Measurements from ENCODE around the gene AKAP4. TPM values are rescaled to one million over a fixed set of nuclear protein-coding genes. Genes with fewer than 3 reads are reported as not detected.

AKAP4 gene
- not detected in 2 replicates for total RNA-seq (2014; rRNA removed; shearing (Covaris generic))

DNA sequence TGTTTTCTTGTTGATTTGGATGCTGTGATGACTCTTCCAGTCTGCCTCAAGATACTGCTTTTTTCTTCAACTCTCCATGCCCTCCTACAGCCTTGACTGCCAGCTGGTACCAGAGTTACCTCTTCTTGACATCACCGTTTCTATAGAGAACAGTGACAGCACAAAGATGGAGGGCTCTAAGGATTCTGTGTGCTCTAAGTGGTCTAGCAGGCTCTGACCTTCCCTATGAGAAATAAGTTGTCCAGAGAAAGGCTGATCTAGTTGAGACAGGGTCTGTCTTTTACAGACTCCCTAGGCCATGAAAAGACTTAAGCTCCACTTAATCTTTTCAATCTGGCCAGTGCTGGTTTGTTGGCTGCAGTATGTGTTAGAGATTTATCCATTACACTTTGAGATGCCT is at the start of gene AKAP4:
TSS of gene AKAP4 (minus strand) at position 101 of the 400 bp plus-strand sequence. CDS start 118 bp downstream, outside the sequence.
- DNase-seq (ENCODE audit: low read depth): no peak

DNA sequence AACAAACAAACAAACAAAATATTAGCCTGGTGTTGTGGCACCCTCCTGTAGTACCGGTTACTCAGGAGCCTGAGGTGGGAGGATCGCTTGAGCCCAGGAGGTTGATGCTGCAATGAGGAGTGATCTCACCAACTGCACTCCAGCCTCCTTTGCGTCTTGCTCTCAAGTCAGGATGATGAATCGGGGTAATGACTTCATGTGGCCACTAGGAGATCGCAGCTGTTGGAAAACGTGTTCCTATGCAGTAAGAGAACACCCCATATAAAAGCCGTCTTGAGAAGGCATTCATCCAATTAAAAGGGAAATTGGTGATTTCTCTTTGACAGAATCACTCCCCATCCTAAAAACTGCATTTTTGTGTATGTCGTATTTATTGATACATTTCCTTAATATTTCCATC is 10.7 kb upstream of the AKAP4 start:
- peak; percentile 20 for DNase-seq (ENCODE audit: low read depth)

- DNase-seq (ENCODE audit: low read depth): no peak
Measured at GRCh38 chrX:50206753-50207152, 5.9 kb upstream of the AKAP4 start.

GRCh38 chrX:50204364-50204899 is 3.6 kb upstream of the AKAP4 start, which contains the start of gene CCNB3:
Gene CCNB3, plus strand, starts transcription at chrX:50204765. Its CDS starts 80,399 bp downstream, at chrX:50285164.
- peak; percentile 70 for DNase-seq (ENCODE audit: low read depth)

- no peak for DNase-seq (ENCODE audit: low read depth)
Measured at GRCh38 chrX:50202539-50202938, 1.7 kb upstream of the AKAP4 start.

GRCh38 chrX:50198348-50198747 is 2.5 kb downstream of the AKAP4 start:
- peak; percentile 9 for DNase-seq (ENCODE audit: low read depth)

DNA sequence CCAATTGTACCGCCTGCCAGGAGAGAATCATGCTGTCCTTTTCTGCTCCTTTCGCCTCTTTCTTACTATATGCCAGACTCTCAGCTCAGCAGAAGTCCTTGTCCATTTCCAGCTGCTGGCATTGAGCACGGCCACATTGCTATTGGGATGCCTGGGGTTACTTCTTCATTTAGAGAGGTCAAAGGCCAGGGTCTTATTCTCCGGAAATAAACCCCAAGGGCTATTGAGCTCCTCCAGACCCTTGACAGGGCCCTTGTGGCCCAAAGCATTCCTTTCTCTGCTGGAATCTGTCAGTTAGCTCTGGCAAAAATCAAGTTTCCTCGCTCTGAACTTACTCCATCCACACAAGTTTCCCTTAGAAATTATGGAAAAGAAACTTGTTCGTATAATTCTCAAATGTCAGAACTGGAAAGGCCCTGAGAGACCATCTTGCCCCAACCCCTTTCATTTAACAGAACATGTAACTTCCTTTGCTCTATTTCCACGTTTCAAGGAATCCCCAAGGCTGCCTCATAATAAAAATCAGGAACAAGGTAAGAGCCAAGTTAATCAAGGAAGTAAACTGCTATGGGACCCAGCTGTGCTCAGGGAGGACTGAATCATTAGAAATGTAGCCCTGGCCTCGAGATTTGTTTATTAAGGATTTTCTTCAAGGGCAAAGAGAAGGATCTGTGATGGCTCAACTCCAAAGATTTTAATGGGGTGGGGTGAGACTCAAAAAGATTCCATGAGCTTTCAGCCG is 11.8 kb downstream of the AKAP4 start:
- DNase-seq (ENCODE audit: low read depth): no peak

- DNase-seq (ENCODE audit: low read depth): no peak
Measured at GRCh38 chrX:50183891-50184290, 16.9 kb downstream of the AKAP4 start.

- DNase-seq (ENCODE audit: low read depth): no peak
Measured at GRCh38 chrX:50180073-50180940, 20.5 kb downstream of the AKAP4 start.

DNA sequence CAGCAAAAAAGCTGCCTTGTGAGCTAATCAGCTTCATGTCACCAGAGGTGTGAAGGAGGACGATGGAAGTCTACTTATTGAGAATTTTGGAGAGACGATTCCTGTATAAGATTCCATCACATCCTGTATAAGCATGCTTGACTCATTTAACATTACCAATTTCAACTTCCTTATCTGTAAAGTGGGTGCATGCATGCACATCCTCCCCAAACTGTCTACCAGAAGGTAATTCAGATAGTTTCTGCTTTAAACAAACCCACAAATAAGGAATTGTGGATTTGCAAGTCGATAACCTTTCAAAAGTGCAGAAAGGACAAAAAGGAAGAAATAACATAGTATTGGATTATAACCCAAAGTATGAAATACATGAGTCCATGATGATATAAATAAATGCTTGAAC is 31.1 kb downstream of the AKAP4 start:
- no peak for DNase-seq (ENCODE audit: low read depth)

GRCh38 chrX:50168241-50168687 is 32.5 kb downstream of the AKAP4 start:
- DNase-seq (ENCODE audit: low read depth): peak; percentile 11

DNA sequence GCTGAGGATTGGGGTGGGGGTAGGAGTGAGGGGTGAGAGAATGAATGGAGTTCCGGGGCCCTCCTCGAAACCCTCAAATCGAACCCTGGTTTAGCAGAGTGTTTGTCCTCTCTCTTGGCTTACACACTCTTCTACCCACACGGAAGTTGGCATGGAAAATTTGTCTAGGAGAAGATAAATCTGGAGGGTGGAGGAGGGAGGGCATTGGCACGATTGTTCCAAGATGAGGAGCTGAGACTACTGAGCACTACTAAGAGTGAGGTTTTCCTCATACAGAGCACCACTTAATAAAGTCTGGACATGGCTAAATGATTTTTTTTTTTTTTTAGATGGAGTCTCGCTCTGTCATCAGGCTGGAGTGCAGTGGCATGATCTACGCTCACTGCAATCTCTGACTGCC is 33.4 kb downstream of the AKAP4 start:
- DNase-seq (ENCODE audit: low read depth): no peak

GRCh38 chrX:50165727-50166126 is 35.1 kb downstream of the AKAP4 start:
- no peak for DNase-seq (ENCODE audit: low read depth)

DNA sequence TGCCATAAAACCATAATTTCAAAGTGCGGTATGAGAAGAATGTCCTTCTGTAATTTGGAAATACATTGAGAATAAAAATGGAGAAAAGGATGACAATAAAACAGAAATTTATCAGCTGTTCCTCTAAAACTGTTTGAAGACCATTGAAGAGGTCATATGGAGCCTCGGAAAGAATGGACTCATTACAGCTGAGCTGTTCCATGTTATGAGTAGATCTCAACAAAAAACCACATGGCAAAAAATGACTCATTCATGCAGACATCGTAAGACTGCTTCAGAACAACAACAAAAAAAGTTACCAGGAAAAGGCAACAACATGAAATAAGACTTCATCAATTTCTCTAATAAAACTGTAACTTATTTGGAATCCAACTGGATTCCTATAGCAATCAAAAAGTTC is 39.7 kb downstream of the AKAP4 start:
- no peak for DNase-seq (ENCODE audit: low read depth)

DNA sequence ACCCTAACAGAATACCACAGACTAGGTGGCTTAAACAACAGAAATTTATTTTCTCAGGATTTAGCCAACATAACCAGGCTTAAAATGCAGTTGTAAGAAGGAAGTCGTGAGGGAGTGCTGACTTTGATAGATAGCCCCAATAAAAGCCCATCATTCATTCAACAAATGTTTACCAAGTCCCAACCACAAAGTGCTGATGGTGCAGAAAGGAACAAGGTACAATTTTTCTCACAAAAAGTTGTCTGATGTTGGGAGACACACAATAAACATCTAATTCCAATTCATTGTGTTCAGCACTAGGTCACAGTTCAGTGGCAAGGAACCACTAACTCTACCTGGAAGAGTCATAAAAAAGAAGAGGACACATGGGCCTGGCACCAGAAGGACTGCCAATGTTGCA is 42.2 kb downstream of the AKAP4 start:
- no peak for DNase-seq (ENCODE audit: low read depth)

DNA sequence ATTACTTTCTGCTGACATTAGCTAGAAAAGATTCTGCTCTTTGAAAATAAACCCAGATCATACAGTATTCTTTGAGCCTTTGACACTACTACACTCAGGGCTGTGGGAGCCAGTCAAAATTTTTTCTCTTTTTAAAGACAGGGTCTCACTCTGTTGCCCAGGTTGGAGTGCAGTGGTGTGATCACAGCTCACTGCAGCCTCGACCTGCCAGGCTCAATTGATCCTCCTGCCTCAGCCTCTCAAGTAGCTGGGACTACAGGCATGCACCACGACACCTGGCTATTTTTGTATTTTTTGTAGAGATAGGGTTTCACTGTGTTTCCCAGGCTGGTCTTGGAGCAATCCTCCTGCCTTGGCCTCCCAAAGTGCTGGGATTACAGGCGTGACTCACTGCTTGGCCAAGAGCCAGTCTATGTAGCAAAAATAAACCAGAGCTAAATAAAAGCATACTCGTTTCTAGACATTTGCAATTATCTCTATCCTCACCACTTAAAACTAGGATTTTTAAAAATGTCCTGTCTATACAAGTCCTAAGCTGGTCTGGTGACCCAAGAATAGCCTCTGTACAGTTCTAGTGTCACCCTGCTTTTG is 43.2 kb downstream of the AKAP4 start:
- DNase-seq (ENCODE audit: low read depth): peak; percentile 44

DNA sequence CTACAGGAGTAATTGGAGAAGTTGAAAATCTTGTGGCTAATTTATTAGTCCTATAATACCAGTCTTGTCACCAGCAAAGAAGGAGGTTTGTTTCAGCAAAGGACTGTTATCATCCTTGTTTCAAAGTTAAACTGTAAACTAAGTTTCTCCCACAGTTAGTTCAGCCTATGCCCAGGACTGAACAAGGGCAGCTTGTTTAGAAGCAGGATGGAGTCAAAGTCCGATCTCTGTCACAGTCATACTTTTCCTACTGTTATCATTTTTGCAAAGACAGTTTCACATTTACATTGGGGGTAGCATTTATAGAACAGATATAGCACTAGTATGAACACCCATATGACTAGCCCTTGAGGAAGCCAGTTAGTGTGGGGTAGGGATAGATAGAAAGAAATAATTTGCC is 46.4 kb downstream of the AKAP4 start:
- no peak for DNase-seq (ENCODE audit: low read depth)

DNA sequence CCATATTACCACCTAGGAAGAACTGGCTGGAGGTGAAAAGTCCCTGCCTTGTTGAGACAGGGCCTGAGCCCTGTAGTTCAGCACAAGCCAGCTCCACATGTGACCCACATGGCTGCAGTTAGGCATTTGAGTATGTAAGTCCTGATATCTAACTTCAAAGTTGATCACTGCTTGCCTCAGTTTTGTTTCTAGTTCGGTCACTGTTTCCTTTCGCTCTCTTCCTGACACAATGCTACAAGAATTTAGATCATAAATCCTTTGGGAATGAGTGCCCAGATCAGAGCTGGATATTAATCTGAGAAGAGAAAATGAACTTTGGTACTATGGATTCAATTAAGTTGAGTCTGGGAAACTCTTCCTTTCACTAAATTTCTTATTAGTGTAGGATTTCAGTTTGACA is 48.4 kb downstream of the AKAP4 start:
- no peak for DNase-seq (ENCODE audit: low read depth)

DNA sequence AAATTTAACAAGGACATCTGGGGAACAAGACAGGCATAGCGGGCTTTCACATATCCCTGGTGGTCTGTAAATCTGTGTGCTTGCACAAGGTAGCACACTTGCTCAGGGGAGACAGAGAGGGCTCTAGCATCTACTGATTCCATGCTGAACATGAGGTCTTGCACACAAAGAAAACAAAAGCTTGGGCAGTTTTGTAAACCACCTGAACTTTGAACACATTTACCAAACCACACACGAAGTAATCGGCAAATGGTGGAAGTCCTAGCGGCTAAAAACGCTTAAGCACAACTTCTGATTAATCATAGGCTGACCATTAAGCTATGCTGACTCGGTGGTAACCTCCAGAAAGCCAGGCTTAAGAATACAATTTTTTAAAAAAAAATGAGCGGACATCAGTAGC is 52.8 kb downstream of the AKAP4 start:
- no peak for DNase-seq (ENCODE audit: low read depth)
